Lung microvascular endothelial cell (primary cell): Measurements from ENCODE around the gene LRRC32. TPM values are rescaled to one million over a fixed set of nuclear protein-coding genes. Genes with fewer than 3 reads are reported as not detected.
A peak's percentile ranks its signal among the peaks of the same experiment; 100 is the strongest.

Experiments used
- DNase-seq, 2 donors: peaks; one replicate each; pipeline versions ENCODE4 v3.0.0 to v3.0.0-alpha.2; 2010; ENCODE audit warnings: low read depth in 2 of 2
- total RNA-seq: library from RNA; depleted of rRNA; stranded (reverse); fragments of >200 nt; gene quantifications from 2 replicates; pipeline ENCODE4 v1.2.1, GENCODE V29; 2014

Gene LRRC32
- 29.0 and 57.1 TPM in 2 replicates for total RNA-seq

- peak; percentile 80 to 90 for DNase-seq
Observed at GRCh38 chr11:76670485-76671236, at the start of gene LRRC32. LRRC32 (minus strand) TSS chr11:76670747; CDS start chr11:76665954, 4,793 bp downstream.

DNA sequence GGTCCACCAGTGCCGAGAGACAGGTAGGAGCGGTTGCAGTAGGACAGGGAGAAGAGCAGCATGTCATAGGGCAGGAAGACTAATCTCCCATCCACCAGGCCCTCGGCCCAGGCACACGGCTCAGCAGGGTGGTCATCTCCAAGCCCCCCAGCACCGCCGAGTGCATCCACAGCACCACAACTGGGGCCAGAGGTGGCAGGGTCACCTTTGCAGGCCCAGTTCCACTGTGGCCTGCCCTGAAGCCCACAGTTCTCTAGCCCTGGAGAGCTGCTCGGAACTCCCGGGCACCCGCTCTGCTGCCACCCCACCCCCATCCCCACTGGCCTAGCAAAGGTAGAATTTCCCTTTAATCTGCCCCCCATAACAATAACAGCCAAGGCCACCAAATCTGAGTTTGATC is 49.1 kb upstream of the LRRC32 start:
- DNase-seq: no peak

GRCh38 chr11:76719281-76719680 is 48.7 kb upstream of the LRRC32 start:
- DNase-seq: no peak

DNA sequence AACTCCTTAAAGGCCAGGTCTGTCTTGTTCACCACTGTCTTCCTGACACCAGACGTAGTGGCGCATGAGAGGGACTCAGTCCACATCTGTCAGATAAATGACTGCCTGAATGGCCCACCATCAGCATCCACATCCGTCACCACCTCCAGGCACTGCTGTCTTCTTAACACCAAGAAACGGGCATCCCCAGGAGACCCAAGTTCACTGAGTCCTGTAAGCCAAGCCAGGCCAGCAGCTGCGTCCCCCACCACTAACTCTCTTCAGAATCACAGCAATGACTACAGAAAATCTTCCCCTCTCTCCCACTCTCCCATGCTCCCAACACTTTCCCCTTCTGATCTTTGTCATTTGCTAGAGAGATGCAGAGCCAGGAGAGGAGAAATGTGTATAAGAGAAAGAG is 47.3 kb upstream of the LRRC32 start:
- no peak for DNase-seq

- no peak for DNase-seq
Observed at GRCh38 chr11:76717369-76717768, 46.8 kb upstream of the LRRC32 start.

DNA sequence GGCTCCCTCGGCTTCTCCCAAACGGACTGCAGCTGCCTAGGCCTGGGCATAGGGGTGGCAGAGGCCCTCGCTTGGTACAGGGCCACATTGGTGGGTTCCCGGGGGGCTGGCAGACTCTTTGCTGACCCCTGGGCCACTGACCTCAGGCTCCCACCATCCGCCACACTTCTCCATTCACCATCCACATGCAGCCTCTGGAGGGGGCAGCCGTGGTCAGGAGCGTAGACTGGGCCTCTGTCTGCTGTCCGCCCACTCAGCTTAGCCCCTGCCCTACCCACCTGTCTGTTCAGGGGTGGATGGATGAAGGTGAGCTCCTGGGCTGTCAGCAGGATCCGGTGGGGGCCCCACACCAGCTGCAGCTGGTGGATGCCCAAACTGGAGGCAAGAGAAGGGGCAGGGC is 45.7 kb upstream of the LRRC32 start:
- DNase-seq: no peak

- DNase-seq: no peak
Observed at GRCh38 chr11:76714493-76714892, 43.9 kb upstream of the LRRC32 start.

- no peak for DNase-seq
Observed at GRCh38 chr11:76713499-76713898, 43.0 kb upstream of the LRRC32 start.

GRCh38 chr11:76712125-76712524 is 41.6 kb upstream of the LRRC32 start:
- no peak for DNase-seq

DNA sequence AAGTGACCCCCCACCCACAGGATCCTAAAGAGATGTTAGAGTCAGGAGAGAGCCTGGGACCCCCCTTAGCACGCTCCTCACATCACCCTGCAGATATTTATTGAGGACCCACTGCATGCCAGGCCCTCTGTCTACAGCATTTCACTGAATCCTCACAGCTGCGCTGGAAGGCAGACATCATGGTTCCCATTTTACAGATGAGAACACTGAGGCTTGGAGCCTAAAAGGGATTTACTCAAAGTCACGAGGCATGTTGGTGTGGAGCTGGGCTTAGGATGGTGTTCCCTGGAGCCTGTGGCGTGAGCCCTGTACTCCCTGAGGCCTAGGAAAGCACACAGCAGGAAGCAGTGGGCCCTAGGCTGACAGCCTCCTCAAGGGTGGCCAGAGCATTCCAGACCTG is 39.2 kb upstream of the LRRC32 start:
- DNase-seq: no peak

- no peak for DNase-seq
Observed at GRCh38 chr11:76708972-76709660, 38.6 kb upstream of the LRRC32 start.

GRCh38 chr11:76707293-76707825 is 36.8 kb upstream of the LRRC32 start:
- no peak for DNase-seq

- DNase-seq: no peak
Observed at GRCh38 chr11:76706667-76707066, 36.1 kb upstream of the LRRC32 start.

DNA sequence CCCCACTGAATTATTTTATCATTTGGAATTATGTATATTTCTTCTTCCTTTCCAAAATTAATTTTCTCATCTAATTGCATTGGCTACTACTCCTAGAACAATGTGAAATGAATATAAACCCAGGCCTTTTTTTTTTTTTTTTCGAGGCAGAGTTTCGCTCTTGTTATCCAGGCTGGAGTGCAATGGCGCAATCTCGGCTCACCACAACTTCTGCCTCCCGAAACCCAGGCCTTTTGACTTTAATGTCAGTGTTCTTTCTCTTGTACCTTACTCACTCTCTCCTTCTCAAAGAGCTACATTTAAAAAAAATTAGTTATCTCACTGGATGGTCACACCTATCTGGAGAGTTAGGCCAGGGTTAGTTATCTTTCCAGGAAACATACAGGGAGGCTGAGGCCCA is 35.3 kb upstream of the LRRC32 start:
- DNase-seq: no peak

DNA sequence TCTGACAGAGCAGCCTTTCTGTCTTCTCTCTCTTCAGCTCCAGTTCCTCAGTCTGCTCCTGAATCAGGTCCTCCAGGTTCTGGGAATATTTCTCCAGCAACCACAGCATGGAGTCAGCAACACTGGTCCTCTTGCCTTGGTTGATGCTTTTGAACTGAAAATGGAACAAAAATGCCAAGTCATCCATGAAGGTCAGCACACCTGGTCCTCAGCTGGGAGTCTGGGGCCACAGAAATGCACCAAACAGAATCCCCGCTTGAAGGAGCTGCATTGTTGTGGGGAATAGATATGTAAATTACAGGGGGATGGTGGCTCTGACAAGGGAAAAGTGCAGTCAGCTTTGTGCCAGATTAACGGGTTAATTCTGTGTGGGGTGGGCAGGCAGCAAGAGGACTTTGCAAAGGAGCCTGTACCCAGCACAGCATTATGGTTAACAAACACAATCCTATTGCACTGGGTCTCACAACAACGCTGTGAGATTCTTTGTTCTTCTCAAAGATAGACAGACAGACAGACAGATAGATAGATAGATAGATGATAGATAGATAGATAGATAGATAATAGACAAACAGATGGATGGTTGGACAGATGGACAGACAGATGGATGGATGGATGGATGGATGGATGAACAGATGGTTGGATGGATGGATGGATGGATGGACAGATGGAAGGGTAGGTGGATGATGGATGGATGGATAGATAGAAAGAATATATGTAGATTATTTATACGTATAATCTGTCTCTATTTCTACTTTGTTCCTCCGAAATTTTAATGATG is 33.8 kb upstream of the LRRC32 start:
- DNase-seq: no peak

DNA sequence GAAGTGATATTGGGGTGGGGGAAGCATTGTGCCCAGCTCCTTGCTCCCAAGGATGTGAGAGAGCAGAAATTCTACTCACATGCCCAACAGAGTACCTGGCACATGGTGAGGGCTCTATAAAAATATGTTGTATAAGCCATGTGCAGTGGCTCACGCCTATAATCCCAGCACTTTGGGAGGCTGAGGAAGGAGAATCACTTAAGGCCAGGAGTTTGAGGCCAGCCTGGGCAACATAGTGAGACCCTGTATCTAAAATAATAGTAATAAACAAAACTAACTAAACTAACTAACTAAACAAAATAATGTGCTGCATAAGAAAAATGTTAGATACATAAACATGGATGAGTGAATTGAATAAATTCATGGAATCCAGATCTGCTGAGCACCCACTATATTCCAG is 33.2 kb upstream of the LRRC32 start:
- DNase-seq: no peak

DNA sequence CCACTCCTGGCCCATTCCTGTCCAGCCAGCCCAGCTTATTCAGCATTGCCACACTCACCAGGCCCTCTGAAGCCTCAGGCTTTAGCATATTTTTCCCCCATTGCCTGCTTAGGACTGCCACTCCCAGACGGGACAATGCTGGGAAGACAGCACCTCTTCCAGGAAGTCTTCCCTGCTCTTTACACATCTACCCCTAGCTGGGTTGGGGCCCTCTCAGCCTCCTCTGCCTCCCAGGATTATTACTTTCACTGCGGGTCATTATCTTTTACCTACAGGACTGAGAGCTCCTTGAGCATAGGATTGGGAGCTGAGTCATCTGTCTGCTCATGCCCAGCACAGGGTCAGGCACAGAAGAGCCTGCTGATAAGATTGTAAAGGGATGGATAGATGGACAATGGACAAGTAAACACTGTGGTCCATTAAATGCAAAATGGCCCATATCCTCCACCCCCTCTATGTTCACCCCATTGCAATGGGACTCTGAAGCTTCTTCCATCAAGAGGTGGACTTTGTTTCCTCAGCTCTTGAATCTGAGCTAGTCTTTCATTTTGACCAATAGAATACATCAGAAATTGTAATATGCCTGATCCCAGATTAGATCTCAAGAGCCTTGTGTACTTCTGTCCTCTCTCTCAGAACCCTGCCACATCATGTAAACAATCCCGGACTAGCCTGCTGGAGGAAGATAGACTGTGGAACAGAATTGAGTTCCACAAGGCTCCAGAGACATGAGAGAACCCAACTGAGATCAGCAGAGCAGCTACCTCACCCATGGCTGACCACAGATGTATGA is 32.0 kb upstream of the LRRC32 start:
- DNase-seq: no peak

GRCh38 chr11:76701294-76702040 is 30.9 kb upstream of the LRRC32 start:
- DNase-seq: peak in 1 of 2 donors; percentile 28

DNA sequence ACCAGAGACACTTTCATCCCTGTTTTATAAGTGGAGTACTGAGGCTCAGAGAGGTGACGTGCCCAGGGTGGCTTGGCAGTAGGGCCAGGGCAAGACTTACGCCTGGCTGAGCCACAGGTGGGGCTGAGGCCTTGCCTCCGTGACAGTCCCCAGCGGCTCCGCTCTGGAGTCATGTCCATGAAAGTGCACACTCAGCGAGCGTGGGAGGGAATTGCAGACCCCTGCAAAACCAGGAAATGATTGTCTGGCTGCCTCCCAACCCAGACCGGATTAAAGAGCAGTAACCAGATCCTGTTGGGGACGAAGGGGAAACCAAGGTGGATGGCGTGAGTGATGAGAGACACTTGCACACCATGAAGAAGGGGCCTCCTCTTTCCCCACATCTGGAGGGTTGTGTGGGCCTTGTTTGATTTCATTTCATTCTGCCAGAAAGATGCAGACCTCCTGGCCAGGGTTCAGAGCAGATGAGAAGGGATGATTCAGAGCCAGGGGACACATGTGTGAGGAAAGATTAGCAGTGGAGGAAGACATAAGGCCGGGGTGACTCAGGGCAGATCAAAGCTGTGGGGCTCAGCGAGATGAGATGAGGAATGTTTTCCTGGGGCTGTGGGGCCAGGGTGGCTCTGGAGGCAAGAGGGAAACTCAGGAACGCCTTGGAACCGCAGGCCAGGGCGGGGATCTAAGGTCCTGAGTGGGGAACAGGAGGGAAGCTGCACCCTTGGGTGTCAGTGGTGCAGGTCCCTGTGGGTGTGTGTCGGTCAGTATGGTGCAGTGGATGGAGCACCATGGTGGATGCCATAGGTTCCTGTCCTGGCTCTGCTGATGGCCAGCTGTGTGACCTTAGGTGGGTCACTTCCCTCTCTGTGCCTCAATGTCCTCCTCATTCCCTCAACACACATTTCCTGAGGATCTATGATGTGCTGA is 29.9 kb upstream of the LRRC32 start:
- DNase-seq: peak; percentile 86 to 93
